Activated CD4-positive, alpha-beta T cell treated with anti-CD3 and anti-CD28 coated beads, Interleukin-2, Interleukin-6, amounts not matched to agents 100 ng/mL and 50 ng/mL, durations not matched to agents 16 hours and 8 hours (primary cell): ENCODE results near the gene NFASC.
A peak's percentile ranks its signal among the peaks of the same experiment; 100 is the strongest.

Experiments
- DNase-seq: peaks from one replicate; pipeline ENCODE4 v3.0.0-alpha.2; 2020

NFASC gene

GRCh38 chr1:205045146-205045545, 174.5 kb downstream of the NFASC start:
- no peak for DNase-seq

- DNase-seq, result no peak
These were observed 176.2 kb downstream of the NFASC start for GRCh38 chr1:205046870-205047269.

GRCh38 chr1:205047764-205048231, 177.1 kb downstream of the NFASC start:
- DNase-seq, result no peak

GRCh38 chr1:205048382-205048781, 177.7 kb downstream of the NFASC start:
- no peak for DNase-seq

- no peak for DNase-seq
These were observed 178.8 kb downstream of the NFASC start for GRCh38 chr1:205049479-205049878.

GRCh38 chr1:205052690-205053089, 182.0 kb downstream of the NFASC start:
- no peak for DNase-seq

GRCh38 chr1:205053296-205053695, 182.6 kb downstream of the NFASC start:
- no peak for DNase-seq

GRCh38 chr1:205054013-205054412, 183.4 kb downstream of the NFASC start:
- no peak for DNase-seq

GRCh38 chr1:205056188-205056611, 185.5 kb downstream of the NFASC start:
- DNase-seq, result no peak

GRCh38 chr1:205056956-205057568, 186.4 kb downstream of the NFASC start:
- no peak for DNase-seq

- no peak for DNase-seq
These were observed 187.3 kb downstream of the NFASC start for GRCh38 chr1:205057808-205058575.

- DNase-seq, result no peak
These were observed 188.2 kb downstream of the NFASC start for GRCh38 chr1:205058853-205059252.

GRCh38 chr1:205059660-205060059, 189.0 kb downstream of the NFASC start:
- DNase-seq, result no peak

GRCh38 chr1:205060746-205061145, 190.1 kb downstream of the NFASC start:
- DNase-seq, result no peak

GRCh38 chr1:205061227-205061626, 190.6 kb downstream of the NFASC start:
- no peak for DNase-seq

- DNase-seq, result peak; percentile 81
These were observed 191.0 kb downstream of the NFASC start for GRCh38 chr1:205061665-205062069.

- no peak for DNase-seq
These were observed 191.7 kb downstream of the NFASC start for GRCh38 chr1:205062319-205062718.

- no peak for DNase-seq
These were observed 192.2 kb downstream of the NFASC start for GRCh38 chr1:205062895-205063294.

- DNase-seq, result no peak
These were observed 193.6 kb downstream of the NFASC start for GRCh38 chr1:205064301-205064700.

GRCh38 chr1:205064741-205065316, 194.2 kb downstream of the NFASC start:
- no peak for DNase-seq

GRCh38 chr1:205065666-205066065, 195.0 kb downstream of the NFASC start:
- DNase-seq, result no peak

- no peak for DNase-seq
These were observed 195.6 kb downstream of the NFASC start for GRCh38 chr1:205066141-205066818.

- no peak for DNase-seq
These were observed 196.4 kb downstream of the NFASC start for GRCh38 chr1:205067031-205067430.

- DNase-seq, result no peak
These were observed 197.3 kb downstream of the NFASC start for GRCh38 chr1:205068001-205068400.
